BE2C (cell line): ENCODE results near the gene MTOR.

Experiments
- DNase-seq: peaks from one replicate; pipeline ENCODE4 v3.0.0-alpha.2; 2020
- H3K27me3 ChIP-seq: fragments of 250-450 bp; sonication (Bioruptor Pico); 2 replicates; pipeline ENCODE4 v1.5.1; 2020; ENCODE audit warnings: mild to moderate bottlenecking
- H3K36me3 ChIP-seq: fragments of 250-450 bp; sonication (Bioruptor Pico); 2 replicates; pipeline ENCODE4 v1.5.1; 2020; ENCODE audit warnings: mild to moderate bottlenecking
- H3K4me1 ChIP-seq: fragments of 250-450 bp; sonication (Bioruptor Pico); 2 replicates; pipeline ENCODE4 v1.5.1; 2020
- H3K4me3 ChIP-seq: 2 replicates; pipeline ENCODE4 v1.5.1; 2011; ENCODE audit warnings: low read depth, low read length
- H3K9me3 ChIP-seq: fragments of 250-450 bp; sonication (Bioruptor Pico); 2 replicates; pipeline ENCODE4 v1.5.1; 2020
- TF ChIP-seq, protein P1 (sequence below): IDR thresholded peaks from 2 replicates; pipeline ENCODE4 v1.5.1; 2012; ENCODE audit warnings: mild to moderate bottlenecking, low read depth, low read length

MTOR gene

DNA sequence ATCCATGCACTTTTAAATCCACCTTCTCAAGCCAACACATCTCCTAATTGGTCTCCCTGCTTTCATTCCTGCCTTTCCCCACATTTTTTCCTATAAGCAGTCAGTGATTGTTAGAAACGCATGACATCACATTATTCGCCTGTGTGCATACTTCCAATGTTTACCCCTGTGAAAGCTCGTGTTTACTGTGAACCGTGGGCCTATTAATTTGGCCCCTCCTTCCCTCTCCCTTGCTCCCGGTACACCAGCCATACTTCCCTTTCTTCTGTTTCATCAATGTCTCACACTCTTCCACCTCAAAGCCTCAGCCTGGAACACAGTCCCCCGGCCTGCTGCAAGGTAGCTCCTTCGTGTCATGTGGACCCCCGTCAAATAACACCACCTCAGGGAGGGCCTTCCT lies 9.1 kb downstream of the MTOR start:
- no peaks in the 10 kb centered on the region for H3K27me3 ChIP-seq

DNA sequence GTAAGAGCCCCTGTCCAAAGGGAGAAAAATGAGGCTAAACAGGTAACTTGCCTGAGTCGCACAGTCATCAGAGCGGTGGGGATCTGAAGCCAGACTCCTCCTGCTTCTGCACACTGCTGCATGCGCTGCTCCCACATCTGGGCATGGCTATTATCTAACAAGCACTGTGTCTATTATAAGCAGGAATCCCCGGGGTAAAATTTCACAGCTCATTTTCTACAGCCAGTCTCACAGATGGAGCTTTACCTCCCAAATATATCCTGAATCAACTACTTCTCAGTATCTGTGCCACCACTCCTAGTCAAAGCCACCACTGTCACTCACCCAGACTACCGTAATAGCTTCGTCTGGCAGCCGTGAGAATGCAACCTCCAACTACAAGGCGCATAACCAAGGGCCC lies 9.8 kb downstream of the MTOR start:
- DNase-seq, result no peak
- peaks cover 22% of the 10 kb centered on the region for H3K36me3 ChIP-seq

More for the DNA sequence above, 9.1 kb downstream of the MTOR start:
- TF ChIP-seq, protein P1, sequence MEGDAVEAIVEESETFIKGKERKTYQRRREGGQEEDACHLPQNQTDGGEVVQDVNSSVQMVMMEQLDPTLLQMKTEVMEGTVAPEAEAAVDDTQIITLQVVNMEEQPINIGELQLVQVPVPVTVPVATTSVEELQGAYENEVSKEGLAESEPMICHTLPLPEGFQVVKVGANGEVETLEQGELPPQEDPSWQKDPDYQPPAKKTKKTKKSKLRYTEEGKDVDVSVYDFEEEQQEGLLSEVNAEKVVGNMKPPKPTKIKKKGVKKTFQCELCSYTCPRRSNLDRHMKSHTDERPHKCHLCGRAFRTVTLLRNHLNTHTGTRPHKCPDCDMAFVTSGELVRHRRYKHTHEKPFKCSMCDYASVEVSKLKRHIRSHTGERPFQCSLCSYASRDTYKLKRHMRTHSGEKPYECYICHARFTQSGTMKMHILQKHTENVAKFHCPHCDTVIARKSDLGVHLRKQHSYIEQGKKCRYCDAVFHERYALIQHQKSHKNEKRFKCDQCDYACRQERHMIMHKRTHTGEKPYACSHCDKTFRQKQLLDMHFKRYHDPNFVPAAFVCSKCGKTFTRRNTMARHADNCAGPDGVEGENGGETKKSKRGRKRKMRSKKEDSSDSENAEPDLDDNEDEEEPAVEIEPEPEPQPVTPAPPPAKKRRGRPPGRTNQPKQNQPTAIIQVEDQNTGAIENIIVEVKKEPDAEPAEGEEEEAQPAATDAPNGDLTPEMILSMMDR, result no peak
- Histone ChIP-seq H3K4me1 (no peaks in the 10 kb centered on the region), H3K36me3 (peaks cover 22% of the 10 kb centered on the region), H3K4me3 (no peak overlapping the region), H3K9me3 (no peaks in the 10 kb centered on the region)
- DNase-seq, result no peak

DNA sequence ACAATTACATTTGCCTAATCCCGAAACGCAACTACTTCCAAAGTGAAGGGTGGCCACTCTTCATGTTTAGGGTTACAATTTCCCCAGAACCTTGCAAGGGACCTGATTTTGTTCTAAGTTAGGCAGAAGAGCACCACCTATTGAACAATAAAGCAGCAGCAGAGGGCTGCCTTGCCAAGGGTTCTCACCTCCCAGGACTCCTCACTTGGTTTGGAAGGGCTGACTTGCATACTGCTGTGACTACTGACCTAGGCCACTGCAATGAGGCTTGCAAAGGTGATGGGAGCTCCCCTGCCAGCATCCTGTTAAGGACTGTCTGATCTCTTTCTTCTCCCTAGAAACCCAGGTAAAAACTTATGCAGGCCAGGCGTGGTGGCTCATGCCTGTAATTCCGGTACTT lies 14.2 kb downstream of the MTOR start:
- H3K4me3 ChIP-seq, result no peak overlapping the region
- H3K4me1 ChIP-seq, result no peaks in the 10 kb centered on the region
- no peaks in the 10 kb centered on the region for H3K27me3 ChIP-seq
- no peaks in the 10 kb centered on the region for H3K9me3 ChIP-seq
- peaks cover 3% of the 10 kb centered on the region for H3K36me3 ChIP-seq
- no peak for DNase-seq
- TF ChIP-seq, protein P1, result no peak; the same call in 1 of the 2 replicates

More for the DNA sequence above, 9.8 kb downstream of the MTOR start:
- Histone ChIP-seq H3K27me3 (no peaks in the 10 kb centered on the region), H3K9me3 (no peaks in the 10 kb centered on the region), H3K4me3 (no peak overlapping the region), H3K4me1 (no peaks in the 10 kb centered on the region)
- TF ChIP-seq, protein P1, result no peak

DNA sequence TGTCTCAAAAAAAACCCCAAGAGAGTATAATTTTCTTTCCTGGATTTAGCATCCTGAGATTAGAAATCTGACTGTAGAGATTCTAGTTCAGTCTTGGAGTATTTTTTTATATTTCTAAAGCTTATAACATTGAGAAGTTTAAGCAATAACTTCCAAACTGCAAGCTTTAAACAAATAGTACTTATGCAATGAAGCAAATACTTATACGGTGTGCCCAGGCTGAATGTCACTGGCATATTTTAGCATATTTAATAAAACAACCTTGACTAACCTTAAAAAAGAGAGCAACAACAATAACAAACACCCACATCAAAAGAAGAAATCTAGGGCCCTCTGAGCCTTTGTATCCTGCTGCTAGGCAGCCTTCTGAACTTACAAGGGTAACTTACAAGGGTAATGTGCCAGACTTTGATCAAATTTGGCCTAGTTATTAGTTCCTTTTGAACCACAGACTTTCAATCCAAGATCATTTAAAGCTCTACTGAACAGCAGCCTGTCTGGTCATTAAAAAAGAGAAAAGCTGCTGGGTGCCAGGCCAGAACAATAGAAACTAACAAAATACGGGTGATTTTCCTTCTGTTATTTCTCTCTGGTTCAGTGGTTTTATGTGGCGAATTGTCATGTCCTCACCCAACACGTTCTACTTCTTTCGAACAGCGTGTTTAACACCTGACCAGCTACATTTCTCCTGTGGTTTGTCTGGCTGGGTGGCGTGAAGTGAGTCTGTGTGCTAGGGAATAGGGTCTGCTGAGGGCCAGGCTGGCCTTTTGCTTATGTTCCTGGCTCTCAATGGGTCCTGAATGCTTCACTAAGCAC lies 16.2 kb downstream of the MTOR start:
- no peak for DNase-seq
- no peaks in the 10 kb centered on the region for H3K4me1 ChIP-seq
- TF ChIP-seq, protein P1, result no peak
- H3K36me3 ChIP-seq, result peaks cover 7% of the 10 kb centered on the region; the same call in 1 of the 2 replicates
- no peaks in the 10 kb centered on the region for H3K9me3 ChIP-seq
- no peaks in the 10 kb centered on the region for H3K27me3 ChIP-seq
- no peak overlapping the region for H3K4me3 ChIP-seq

DNA sequence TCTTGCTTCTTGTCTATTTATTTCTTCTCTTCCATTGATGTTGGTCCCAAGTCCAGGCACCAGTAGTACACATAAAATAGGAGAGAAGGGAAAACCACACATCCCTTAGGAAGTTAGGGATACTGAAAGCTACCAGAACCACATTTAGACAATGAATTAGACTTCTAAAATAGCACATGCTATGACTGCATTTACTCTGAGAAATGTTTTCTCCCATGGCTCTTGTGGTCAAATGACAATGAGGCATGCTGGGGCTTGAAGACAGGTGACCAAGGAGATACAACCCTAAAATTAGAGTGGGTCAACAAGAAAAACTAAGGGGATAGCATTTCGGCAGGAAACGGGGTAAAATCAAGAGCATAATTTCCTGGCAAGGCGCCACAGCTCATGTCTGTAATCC lies 17.1 kb downstream of the MTOR start:
- no peaks in the 10 kb centered on the region for H3K9me3 ChIP-seq
- TF ChIP-seq, protein P1, result no peak
- H3K36me3 ChIP-seq, result peaks cover 7% of the 10 kb centered on the region
- no peak overlapping the region for H3K4me3 ChIP-seq
- H3K27me3 ChIP-seq, result no peaks in the 10 kb centered on the region
- DNase-seq, result no peak
- no peaks in the 10 kb centered on the region for H3K4me1 ChIP-seq

DNA sequence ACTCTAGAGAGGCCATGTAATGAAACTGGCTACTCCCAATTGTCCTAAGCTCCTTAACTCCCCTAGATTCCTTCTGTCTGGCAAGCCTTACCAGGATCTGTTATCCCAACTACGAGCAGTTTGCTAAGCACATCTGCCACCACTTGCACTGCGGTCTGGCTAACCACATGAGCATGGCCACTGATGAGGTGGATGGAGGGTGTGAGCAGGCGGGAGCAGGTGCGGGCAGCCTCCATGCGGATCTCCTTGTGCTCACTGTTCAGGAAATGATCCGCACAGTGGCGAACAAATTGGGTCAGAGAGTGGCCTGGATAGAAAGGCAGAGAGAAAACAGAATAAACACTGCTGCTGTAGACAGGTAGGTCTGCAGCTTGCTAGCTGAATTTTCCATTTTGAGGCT lies 24.0 kb downstream of the MTOR start:
- DNase-seq, result no peak
- Histone ChIP-seq H3K4me1 (no peaks in the 10 kb centered on the region), H3K36me3 (peaks cover 18% of the 10 kb centered on the region), H3K9me3 (no peaks in the 10 kb centered on the region), H3K4me3 (no peak overlapping the region), H3K27me3 (no peaks in the 10 kb centered on the region)
- TF ChIP-seq, protein P1, result no peak
